GM18873 (cell line): ENCODE measurements around the gene SLC39A2.

ENCODE experiments used
- ATAC-seq: cut with Tn5 transposase; IDR thresholded peaks from one replicate; pipeline ENCODE4 v1.9.1; 2021; ENCODE audit warnings: mild to moderate bottlenecking, moderate library complexity, moderate number of reproducible peaks; ENCODE audit not compliant: unreplicated experiment, low FRiP score

SLC39A2 gene

GRCh38 chr14:21042918-21043317, 43.8 kb downstream of the SLC39A2 start:
- no peak for ATAC-seq

- ATAC-seq = no peak
Observed at GRCh38 chr14:21043387-21043973, 44.4 kb downstream of the SLC39A2 start.

- ATAC-seq = no peak
Observed at GRCh38 chr14:21043974-21044618, 45.0 kb downstream of the SLC39A2 start.

GRCh38 chr14:21047378-21047781, 48.3 kb downstream of the SLC39A2 start:
- ATAC-seq = no peak

GRCh38 chr14:21048638-21049037, 49.5 kb downstream of the SLC39A2 start:
- no peak for ATAC-seq

GRCh38 chr14:21049271-21049673, 50.2 kb downstream of the SLC39A2 start:
- ATAC-seq = no peak

- no peak for ATAC-seq
Observed at GRCh38 chr14:21050597-21050996, 51.5 kb downstream of the SLC39A2 start.
